Measurements from ENCODE around the gene WFDC6. TPM values are rescaled to one million over a fixed set of nuclear protein-coding genes. Genes with fewer than 3 reads are reported as not detected.

The WFDC6 gene
- total and polyA plus RNA-seq, 2 of the 8 experiments (the other 6 are each of a cell fraction or from before 2014, with no cell fraction given), result not detected

- Histone ChIP-seq H3K27me3 (replicated peaks in 1 of 4; ENCODE audit: control insufficient read depth in 3 of 4, extremely low read depth in 1 of 4, insufficient read depth in 3 of 4, low read length in 3 of 4) (no peaks in the 10 kb centered on the region), H3K18ac (ENCODE audit: extremely low read depth, low read length) (no peak overlapping the region), H4K91ac (replicated peaks; ENCODE audit: insufficient read length, low read length) (no peak overlapping the region), H2BK15ac (ENCODE audit: low read length) (no peak overlapping the region), H3K4me2 (ENCODE audit: insufficient read depth in 1 of 2, low read depth in 2 of 2, low read length in 2 of 2) (no peak overlapping the region), H3K4me3 (ENCODE audit: extremely low read depth in 1 of 4, insufficient read depth in 2 of 4, low read depth in 3 of 4, low read length in 4 of 4) (no peak overlapping the region), H3K36me3 (ENCODE audit: control insufficient read depth in 2 of 4, insufficient read depth in 4 of 4, low read length in 3 of 4) (no peaks in the 10 kb centered on the region), H3K23me2 (ENCODE audit: low read depth, low read length) (no peaks in the 10 kb centered on the region), H2BK12ac (ENCODE audit: low read depth, low read length) (no peak overlapping the region), H2AK5ac (ENCODE audit: low read depth, low read length) (no peak overlapping the region), H3K9ac (replicated peaks in 1 of 4; ENCODE audit: extremely low read depth in 1 of 4, low read depth in 3 of 4, low read length in 3 of 4) (no peak overlapping the region), H2AFZ (ENCODE audit: low read length) (no peak overlapping the region), H4K8ac (ENCODE audit: extremely low read depth, insufficient read depth, low read length) (no peak overlapping the region), H3K56ac (replicated peaks; ENCODE audit: insufficient read length, low read depth, low read length) (no peak overlapping the region), H3K14ac (ENCODE audit: insufficient read length) (no peak overlapping the region), H2BK5ac (ENCODE audit: low read depth, low read length) (no peak overlapping the region), H2BK20ac (ENCODE audit: low read length) (no peak overlapping the region), H3K27ac (ENCODE audit: low read depth, low read length) (no peak overlapping the region), H3K4me1 (replicated peaks in 1 of 4; ENCODE audit: control insufficient read depth in 3 of 4, insufficient read depth in 4 of 4, low read length in 3 of 4) (0 out of 7 replicates have a peak, but pooled peaks cover 0 to 3% (median 0%) of the 10 kb centered on the region in 4 experiments), H3K9me3 (ENCODE audit: insufficient read depth in 2 of 2, low read depth in 1 of 2, low read length in 1 of 2) (no peaks in the 10 kb centered on the region), H2BK120ac (replicated peaks; ENCODE audit: low read depth, low read length) (no peak overlapping the region), H4K5ac (ENCODE audit: insufficient read length, low read depth, low read length) (no peak overlapping the region), H3K79me1 (ENCODE audit: low read depth, low read length) (no peaks in the 10 kb centered on the region), H3K79me2 (ENCODE audit: control insufficient read depth in 1 of 2, insufficient read depth in 2 of 2, low read length in 2 of 2) (no peaks in the 10 kb centered on the region), H4K20me1 (replicated peaks in 1 of 2; ENCODE audit: control insufficient read depth in 1 of 2, insufficient read depth in 2 of 2, low read length in 2 of 2) (no peaks in the 10 kb centered on the region), H3K23ac (ENCODE audit: insufficient read length) (no peak overlapping the region), H3K4ac (replicated peaks; ENCODE audit: insufficient read length, low read depth, low read length) (no peak overlapping the region)
- WGBS, 2 experiments (ENCODE audit: extremely low coverage in 1 of 2, insufficient coverage in 1 of 2, insufficient read length in 1 of 2, insufficient replicate concordance in 2 of 2, low coverage in 1 of 2, low lambda C conversion rate in 2 of 2, missing lambda C conversion rate in 1 of 2), result 77% methylated on average over 1 of the region's 1 CpG; no CpG with 5 or more reads in 1 of the 2 experiments
- ChIA-PET POLR2A (ENCODE audit: partially characterized antibody) (no interaction called here), CTCF (ENCODE audit: partially characterized antibody) (interaction anchor here (0.6 to 3.0 kb wide), 5 partner anchors 20 to 269 kb away, joined by 3 to 13 read pairs (median 4); partner anchors contain the start of gene WFDC6)
- no peak for DNase-seq (ENCODE audit: low read depth in 1 of 2, low spot score in 2 of 2)
- TF ChIP-seq POU5F1 (IDR thresholded peaks at IDR 0.05; ENCODE audit: low read depth, low read length) (no peak), NANOG (IDR thresholded peaks at IDR 0.05; ENCODE audit: insufficient read depth, low read depth, low read length, poor library complexity, severe bottlenecking) (no peak), EP300 (IDR thresholded peaks at IDR 0.05; ENCODE audit: borderline replicate concordance in 1 of 2, low read depth in 2 of 2, low read length in 2 of 2) (no peak), FOSL1 (IDR thresholded peaks at IDR 0.05; ENCODE audit: insufficient read depth, low read depth, low read length) (no peak), MAFK (IDR thresholded peaks at IDR 0.05; ENCODE audit: low read depth, low read length) (no peak), ATF3 (IDR thresholded peaks at IDR 0.05; ENCODE audit: insufficient read depth, low read depth, low read length) (no peak), CBX5 (IDR thresholded peaks at IDR 0.05; ENCODE audit: low read depth, low read length) (no peak), SRF (IDR thresholded peaks at IDR 0.05; ENCODE audit: low read depth, low read length) (no peak), HDAC6 (IDR thresholded peaks at IDR 0.05; ENCODE audit: low read depth, low read length) (no peak), ZNF274 (IDR thresholded peaks at IDR 0.05; ENCODE audit: borderline replicate concordance, extremely low read depth, low read length) (no peak), KDM5A (IDR thresholded peaks at IDR 0.05; ENCODE audit: low read length) (no peak), CHD1 (IDR thresholded peaks at IDR 0.05; ENCODE audit: low read depth, low read length) (no peak)
- no peak for FAIRE-seq
Measured at GRCh38 chr20:45502561-45502960, 36.7 kb downstream of the WFDC6 start.
